HG02938 (cell line): ENCODE measurements around the gene FAM227B.
"Not testable (repeated sequence)": the region's sequence is repeated elsewhere in the genome, so short reads cannot be mapped to it uniquely, and the experiment has no call there.

Experiments used
- ATAC-seq: cut with Tn5 transposase; IDR thresholded peaks from one replicate; pipeline ENCODE4 v1.9.1; 2021; ENCODE audit warnings: mild to moderate bottlenecking, moderate library complexity; ENCODE audit not compliant: unreplicated experiment

FAM227B gene

DNA sequence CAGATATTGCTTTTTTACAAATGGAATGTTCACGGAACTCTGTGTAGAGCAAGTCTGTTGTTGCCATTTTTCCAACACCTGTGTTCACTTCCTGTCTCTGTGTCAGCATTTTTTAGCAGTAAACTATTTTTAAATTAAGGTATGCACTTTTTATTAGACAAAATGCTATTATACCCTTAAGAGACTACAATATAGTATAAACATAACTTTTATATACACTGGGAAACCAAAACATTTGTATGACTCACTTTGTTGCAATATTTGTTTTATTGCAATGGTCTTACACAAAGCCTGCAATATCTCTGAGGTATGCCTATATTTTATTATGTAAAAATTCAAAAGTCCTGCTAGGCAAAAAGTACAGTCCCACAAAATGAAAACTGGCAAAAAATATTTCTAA is 237.4 kb downstream of the FAM227B start:
- no peak for ATAC-seq

GRCh38 chr15:49382394-49382793 is 238.2 kb downstream of the FAM227B start:
- ATAC-seq: no peak

DNA sequence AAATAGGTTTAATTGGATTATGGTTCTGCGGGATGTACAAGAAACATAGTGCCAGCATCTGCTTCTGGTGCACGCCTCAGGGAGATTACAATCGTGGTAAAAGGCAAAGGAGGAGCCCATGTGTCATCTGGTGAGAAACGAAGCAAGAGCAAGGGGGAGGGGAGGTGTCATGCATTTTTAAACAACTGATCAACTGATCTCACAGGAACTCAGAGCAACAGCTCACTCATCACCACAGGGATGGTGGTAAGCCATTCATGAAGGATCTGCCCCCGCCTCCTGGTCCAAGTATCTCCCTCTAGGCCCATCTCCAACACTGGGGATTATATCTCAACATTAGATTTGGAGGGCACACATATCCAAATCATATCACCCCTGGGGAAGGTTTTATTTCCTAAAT is 239.7 kb downstream of the FAM227B start:
- ATAC-seq: no peak

DNA sequence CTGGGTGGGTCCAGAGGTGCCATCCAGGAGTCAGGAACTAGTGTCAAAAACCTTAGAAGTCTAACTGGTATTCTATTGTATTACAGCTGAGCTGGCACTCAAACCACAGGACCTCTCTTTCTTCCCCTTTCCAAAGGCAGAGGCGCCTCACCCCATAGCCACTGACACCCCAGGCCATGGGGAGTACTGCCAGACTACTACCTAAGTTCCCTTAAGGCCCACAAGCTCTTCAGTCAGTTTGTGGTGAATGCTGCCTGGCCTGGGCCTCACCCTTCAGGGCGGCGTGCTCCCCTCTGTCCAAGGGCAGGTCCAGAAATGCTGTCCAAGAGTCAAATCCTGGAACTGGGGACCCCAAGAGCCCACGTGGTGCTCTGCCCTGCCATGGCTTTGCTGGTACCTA is 240.6 kb downstream of the FAM227B start:
- no peak for ATAC-seq

DNA sequence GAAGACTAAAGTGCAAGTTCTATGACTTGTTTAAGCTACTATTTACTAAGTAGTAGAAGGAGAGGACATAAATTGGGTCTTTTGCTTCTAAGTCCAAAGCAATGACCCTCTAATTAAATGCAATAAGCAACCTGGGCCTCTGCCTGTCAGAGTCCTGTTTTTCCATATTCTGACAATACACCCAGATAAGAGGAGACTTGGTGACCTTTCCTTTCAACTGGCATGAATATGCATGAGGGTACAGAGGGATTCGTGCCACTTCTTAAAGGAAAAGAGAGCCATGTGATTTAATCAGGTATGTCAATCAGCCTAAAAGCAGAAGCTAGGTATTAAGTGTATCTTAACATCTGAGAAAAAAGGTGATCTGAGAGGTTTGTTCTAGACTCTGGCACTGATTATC is 248.3 kb downstream of the FAM227B start:
- no peak for ATAC-seq

- no peak for ATAC-seq
Measured at GRCh38 chr15:49370782-49371181, 249.8 kb downstream of the FAM227B start.

DNA sequence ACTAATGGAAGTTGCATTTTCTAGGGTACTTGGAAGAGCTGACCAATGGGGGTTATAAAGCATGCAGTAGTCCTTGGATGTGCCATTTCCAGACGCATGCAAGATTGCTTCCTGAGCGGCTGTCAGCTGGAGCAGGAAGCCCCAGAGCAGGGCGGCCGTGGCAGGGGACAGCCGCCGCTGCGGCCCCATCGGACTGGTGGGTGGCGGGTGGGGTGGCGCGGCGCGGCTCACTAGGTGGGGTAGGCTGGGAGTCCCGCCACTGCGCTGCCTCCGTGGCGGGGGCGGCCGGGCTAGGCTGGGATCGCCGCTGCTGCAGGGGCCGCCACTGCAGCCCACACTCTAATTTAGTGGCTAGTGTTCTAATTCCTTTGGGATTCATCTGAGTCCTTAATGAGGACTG is 254.1 kb downstream of the FAM227B start:
- no peak for ATAC-seq

DNA sequence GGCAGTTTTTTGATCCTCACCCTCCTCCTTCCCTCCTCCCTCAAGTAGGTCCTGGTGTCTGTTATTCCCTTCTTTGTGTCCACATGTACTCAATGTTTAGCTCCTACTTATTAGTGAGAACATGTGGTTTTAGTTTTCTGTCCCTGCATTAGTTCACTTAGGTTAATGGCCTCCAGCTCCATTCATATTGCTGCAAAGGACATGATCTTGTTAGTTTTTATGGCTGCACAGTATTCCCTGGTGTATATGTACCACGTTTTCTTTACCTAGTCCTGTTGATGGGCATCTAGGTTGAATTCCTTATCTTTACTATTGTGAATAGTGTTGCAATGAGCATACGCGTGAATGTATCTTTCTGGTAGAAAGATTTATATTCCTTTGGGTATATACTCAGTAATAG is 259.2 kb downstream of the FAM227B start:
- ATAC-seq: no peak

DNA sequence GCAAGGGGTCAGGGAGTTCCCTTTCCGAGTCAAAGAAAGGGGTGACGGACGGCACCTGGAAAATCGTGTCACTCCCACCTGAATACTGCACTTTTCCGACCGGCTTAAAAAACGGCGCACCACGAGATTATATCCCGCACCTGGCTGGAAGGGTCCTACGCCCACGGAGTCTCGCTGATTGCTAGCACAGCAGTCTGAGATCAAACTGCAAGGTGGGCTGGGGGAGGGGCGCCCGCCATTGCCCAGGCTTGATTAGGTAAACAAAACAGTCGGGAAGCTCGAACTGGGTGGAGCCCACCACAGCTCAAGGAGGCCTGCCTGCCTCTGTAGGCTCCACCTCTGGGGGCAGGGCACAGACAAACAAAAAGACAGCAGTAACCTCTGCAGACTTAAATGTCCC is 266.2 kb downstream of the FAM227B start:
- not testable (repeated sequence) for ATAC-seq

DNA sequence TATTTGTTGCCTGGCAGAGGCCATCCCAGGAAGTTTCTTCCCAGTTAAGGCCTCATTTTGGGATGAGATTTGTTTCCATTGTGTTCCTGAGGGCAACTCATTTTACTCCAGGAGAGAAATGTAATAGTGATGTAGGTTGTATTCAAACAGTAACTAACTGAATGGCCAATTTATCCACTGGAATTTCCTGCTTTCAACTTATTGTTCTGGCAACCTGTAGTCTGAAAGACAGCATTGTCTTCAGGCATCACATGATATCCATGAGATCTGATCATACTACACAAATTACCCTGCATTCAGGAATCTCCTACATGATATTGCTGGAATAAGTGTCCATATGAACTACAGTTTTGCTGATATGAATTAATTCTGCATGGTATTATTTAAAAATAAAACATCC is 277.1 kb downstream of the FAM227B start:
- no peak for ATAC-seq

GRCh38 chr15:49339656-49340055 is 281.0 kb downstream of the FAM227B start:
- ATAC-seq: no peak

DNA sequence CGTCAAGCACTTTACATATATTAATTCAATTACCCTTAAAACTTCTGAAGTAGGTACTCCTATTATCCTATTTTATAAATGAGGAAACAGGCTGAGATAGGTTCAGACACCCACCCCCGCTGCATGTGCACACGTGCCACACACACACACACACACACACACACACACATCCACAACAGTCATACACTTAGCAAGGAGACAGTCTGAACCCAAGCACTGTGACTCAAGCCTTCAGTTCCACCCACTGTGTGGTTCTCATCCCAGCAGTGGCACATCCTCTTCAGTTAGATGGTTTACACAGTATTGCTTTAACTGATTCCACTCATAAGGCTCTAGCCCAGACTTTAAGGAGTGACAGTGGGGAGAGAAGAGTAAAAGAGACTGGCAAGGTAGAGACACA is 288.7 kb downstream of the FAM227B start:
- no peak for ATAC-seq

DNA sequence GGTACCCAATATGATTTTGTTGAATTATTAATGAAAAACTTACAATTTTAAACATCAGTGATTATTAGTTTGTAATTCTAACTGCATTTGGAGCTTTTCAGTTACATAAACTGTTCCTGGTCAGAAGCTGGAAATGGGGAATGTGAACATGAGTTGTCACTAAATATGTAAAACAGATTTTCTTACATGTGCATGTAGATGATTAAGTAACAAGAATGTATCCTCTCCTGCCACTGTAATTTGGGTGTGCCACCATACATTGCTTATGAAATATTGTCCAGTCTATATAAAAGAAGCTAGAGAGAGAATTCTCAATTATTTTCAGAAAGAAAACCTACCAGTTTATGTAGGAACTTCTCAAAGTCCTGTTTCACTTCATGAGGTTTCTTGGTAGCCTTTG is 289.2 kb downstream of the FAM227B start:
- ATAC-seq: no peak

GRCh38 chr15:49330166-49330565 is 290.5 kb downstream of the FAM227B start:
- no peak for ATAC-seq

DNA sequence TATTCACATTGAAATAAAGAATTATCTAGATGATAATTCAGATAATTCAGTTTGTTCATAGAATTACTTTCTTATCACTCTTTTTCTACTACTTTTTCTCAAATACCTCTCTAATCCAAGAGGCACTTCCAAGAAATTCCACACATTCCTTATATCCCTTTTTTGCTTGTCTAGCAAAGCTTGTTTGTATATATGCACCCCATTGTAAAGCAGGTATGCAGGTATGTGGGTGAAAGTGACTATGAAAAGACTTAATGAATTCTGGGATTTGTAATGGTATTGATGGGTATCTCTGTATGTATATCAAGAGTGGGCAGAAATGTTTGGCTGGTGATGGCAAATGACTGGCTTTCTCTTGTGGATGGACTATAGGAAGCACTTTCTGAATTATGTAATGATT is 291.7 kb downstream of the FAM227B start:
- ATAC-seq: no peak

DNA sequence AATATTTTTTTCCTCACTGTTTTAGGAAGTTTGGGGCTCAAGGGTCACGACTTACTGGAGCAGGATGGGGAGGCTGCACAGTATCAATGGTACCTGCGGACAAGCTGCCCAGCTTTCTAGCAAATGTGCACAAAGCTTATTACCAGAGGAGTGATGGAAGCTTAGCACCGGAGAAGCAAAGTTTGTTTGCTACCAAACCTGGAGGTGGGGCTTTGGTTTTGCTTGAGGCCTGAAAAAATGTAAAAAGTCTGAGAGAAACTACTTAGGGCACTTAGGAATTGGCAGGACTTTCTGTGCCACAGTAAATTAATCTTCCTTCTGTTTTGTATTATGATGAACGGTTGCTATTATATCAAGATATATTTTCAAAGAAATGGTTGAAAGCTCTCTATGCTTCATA is 292.7 kb downstream of the FAM227B start:
- no peak for ATAC-seq

GRCh38 chr15:49323207-49323606 is 297.4 kb downstream of the FAM227B start:
- ATAC-seq: no peak

DNA sequence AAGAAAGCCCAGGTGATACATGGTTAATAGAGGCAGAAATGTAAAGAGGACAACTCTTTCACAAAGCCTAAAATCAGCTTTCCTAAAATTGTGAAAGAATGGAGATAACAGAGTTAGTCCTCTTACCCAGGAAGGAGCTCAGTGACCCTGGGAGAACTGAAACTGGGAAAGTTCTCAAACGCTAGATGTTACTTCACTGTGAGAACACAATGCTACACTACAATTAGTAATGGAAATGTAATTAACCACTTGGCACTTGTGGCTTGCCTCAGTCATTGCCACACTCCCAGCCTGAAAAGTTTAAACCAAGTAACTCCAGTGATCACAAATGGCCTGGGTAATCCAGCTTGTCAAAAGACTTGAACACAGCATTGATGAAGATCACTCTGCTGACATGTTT is 300.3 kb downstream of the FAM227B start:
- no peak for ATAC-seq

GRCh38 chr15:49315391-49315823 is 305.2 kb downstream of the FAM227B start:
- ATAC-seq: no peak

- ATAC-seq: no peak
Measured at GRCh38 chr15:49314716-49315115, 305.9 kb downstream of the FAM227B start.

DNA sequence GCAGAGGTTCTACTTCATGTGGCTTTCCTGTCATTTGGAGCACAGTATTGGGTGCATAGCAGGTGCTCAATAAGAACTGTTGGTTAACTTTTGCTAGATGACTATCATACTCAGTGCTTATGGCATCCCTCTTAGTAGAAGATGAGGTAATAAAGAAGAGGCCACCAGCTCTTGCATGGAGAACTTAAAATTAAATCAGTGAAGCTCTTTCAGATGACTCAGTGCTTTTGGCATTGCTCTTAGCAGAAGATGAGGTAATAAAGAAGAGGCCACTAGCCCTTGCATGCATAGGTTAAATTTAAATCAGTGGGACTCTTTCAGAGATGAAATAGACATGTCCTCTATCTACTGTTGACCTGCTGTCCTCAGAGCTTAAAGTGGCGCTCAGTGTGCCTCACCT is 307.0 kb downstream of the FAM227B start:
- ATAC-seq: no peak

- no peak for ATAC-seq
Measured at GRCh38 chr15:49309889-49310288, 310.7 kb downstream of the FAM227B start.

- no peak for ATAC-seq
Measured at GRCh38 chr15:49308686-49309085, 311.9 kb downstream of the FAM227B start.

- ATAC-seq: no peak
Measured at GRCh38 chr15:49306551-49306950, 314.1 kb downstream of the FAM227B start.
